Measurements from ENCODE around the gene SKAP2.

The SKAP2 gene

GRCh38 chr7:26629696-26630095, 234.7 kb downstream of the SKAP2 start:
- DNase-seq = no peak

GRCh38 chr7:26627891-26628341, 236.5 kb downstream of the SKAP2 start:
- DNase-seq = no peak

GRCh38 chr7:26627221-26627620, 237.2 kb downstream of the SKAP2 start:
- no peak for DNase-seq

GRCh38 chr7:26626687-26627086, 237.7 kb downstream of the SKAP2 start:
- DNase-seq = no peak

GRCh38 chr7:26626156-26626555, 238.2 kb downstream of the SKAP2 start:
- DNase-seq = no peak

- DNase-seq = no peak
Observed at GRCh38 chr7:26625286-26625685, 239.1 kb downstream of the SKAP2 start.

- no peak for DNase-seq
Observed at GRCh38 chr7:26624839-26625238, 239.6 kb downstream of the SKAP2 start.

GRCh38 chr7:26624431-26624830, 240.0 kb downstream of the SKAP2 start:
- no peak for DNase-seq

- peak in 1 of 2 experiments; percentile 33 for DNase-seq
Observed at GRCh38 chr7:26620352-26620751, 244.0 kb downstream of the SKAP2 start.

GRCh38 chr7:26619348-26619984, 244.9 kb downstream of the SKAP2 start:
- DNase-seq = no peak

- DNase-seq = no peak
Observed at GRCh38 chr7:26618898-26619297, 245.5 kb downstream of the SKAP2 start.

GRCh38 chr7:26618449-26618848, 245.9 kb downstream of the SKAP2 start:
- DNase-seq = no peak
